OCI-LY7 (cell line): ENCODE data around the gene ABCA4. TPM values are rescaled to one million over a fixed set of nuclear protein-coding genes. Genes with fewer than 3 reads are reported as not detected.

Experiments used
- BruUV-seq: library from RNA; stranded (reverse); fragments of 400-500 nt; replicated peaks from 2 replicates; lab custom pipeline; 2021; lab: Mats Ljungman, UMichigan
- CTCF ChIA-PET: fragments of 300-600 bp; sonication (Branson Sonifier 250); formaldehyde crosslinking; loops from one replicate; lab custom pipeline; 2022; ENCODE audit warnings: antibody characterized with exemption; ENCODE audit not compliant: unreplicated experiment; lab: Charles Lee
- POLR2A ChIA-PET: fragments of 300-600 bp; sonication (Branson Sonifier 250); formaldehyde crosslinking; loops from one replicate; lab custom pipeline; 2022; ENCODE audit warnings: antibody characterized with exemption; lab: Charles Lee
- DNase-seq: peaks from one replicate; pipeline ENCODE4 v3.0.0-alpha.2; 2015; ENCODE audit warnings: low spot score
- H2AFZ ChIP-seq: fragments of 200-600 bp; sonication (generic), shearing (Covaris generic); 2 replicates; pipeline ENCODE4 v1.6.1; 2014; ENCODE audit warnings: mild to moderate bottlenecking, antibody characterized with exemption, low read length, moderate library complexity
- H3K27ac ChIP-seq: fragments of 200-600 bp; sonication (generic); 2 replicates; pipeline ENCODE4 v1.5.1; 2014; ENCODE audit warnings: mixed run types, low read depth, mild to moderate bottlenecking, moderate library complexity, low read length, inconsistent platforms; ENCODE audit not compliant: poor library complexity, severe bottlenecking
- H3K36me3 ChIP-seq: fragments of 200-600 bp; sonication (generic); 2 replicates; pipeline ENCODE4 v1.6.1; 2014; ENCODE audit warnings: mild to moderate bottlenecking, antibody characterized with exemption, low read length, moderate library complexity, mixed read lengths; ENCODE audit not compliant: insufficient read depth
- H3K4me1 ChIP-seq: fragments of 200-600 bp; sonication (generic); 2 replicates; pipeline ENCODE4 v1.5.1; 2014; ENCODE audit warnings: mild to moderate bottlenecking, low read length; ENCODE audit not compliant: insufficient read depth, poor library complexity, severe bottlenecking
- H3K4me2 ChIP-seq: fragments of 200-600 bp; sonication (generic); 2 replicates; pipeline ENCODE4 v1.6.1; 2014; ENCODE audit warnings: mild to moderate bottlenecking, low read length
- H3K4me3 ChIP-seq: fragments of 200-600 bp; sonication (generic); 2 replicates; pipeline ENCODE4 v1.5.1; 2014; ENCODE audit warnings: mild to moderate bottlenecking, low read depth, low read length; ENCODE audit not compliant: poor library complexity, severe bottlenecking
- H3K79me2 ChIP-seq: fragments of 200-600 bp; sonication (generic); 2 replicates; pipeline ENCODE4 v1.6.1; 2016; ENCODE audit warnings: low read depth, mild to moderate bottlenecking, low read length, moderate library complexity, mixed read lengths; ENCODE audit not compliant: insufficient read depth
- H3K9me2 ChIP-seq: fragments of 200-600 bp; sonication (generic); 2 replicates; pipeline ENCODE4 v1.6.1; 2016; ENCODE audit warnings: mild to moderate bottlenecking, low read length, mixed read lengths; ENCODE audit not compliant: insufficient read depth
- H3K9me3 ChIP-seq: fragments of 200-600 bp; sonication (generic); 2 replicates; pipeline ENCODE4 v1.6.1; 2014; ENCODE audit warnings: mild to moderate bottlenecking, mixed run types, low read length, mixed read lengths
- H4K20me1 ChIP-seq: fragments of 200-600 bp; sonication (generic); 2 replicates; pipeline ENCODE4 v1.6.1; 2014; ENCODE audit warnings: mild to moderate bottlenecking, antibody characterized with exemption, low read length, moderate library complexity, mixed read lengths; ENCODE audit not compliant: insufficient read depth
- CTCF ChIP-seq: fragments of 200-600 bp; sonication (generic); conservative IDR thresholded peaks from 2 replicates; pipeline ENCODE4 v1.5.1; 2014; ENCODE audit warnings: mild to moderate bottlenecking, antibody characterized with exemption, low read length, moderate library complexity, mixed read lengths
- EZH2phosphoT487 ChIP-seq: fragments of 200-600 bp; sonication (generic); IDR thresholded peaks from 2 replicates; pipeline ENCODE4 v1.6.1; 2018; ENCODE audit warnings: low read depth, borderline replicate concordance, mild to moderate bottlenecking, mixed run types, antibody characterized with exemption, low read length, moderate library complexity, mixed read lengths
- intact Hi-C: fragments of 100-400 bp; cut with micrococcal nuclease; formaldehyde crosslinking; loops from one replicate; pipeline ENCODE4 v1.10.0; 2022; ENCODE audit not compliant: unreplicated experiment
- total RNA-seq, 2 experiments: library from RNA; depleted of rRNA in 1 of 2; stranded (reverse); fragments of >200 nt in 1 of 2; shearing (Covaris generic) in 1 of 2; gene quantifications; 2 replicates each; pipeline ENCODE4 v1.2.3, GENCODE V29; 2014 to 2022

The ABCA4 gene
- total RNA-seq, 2 experiments from 2014 or later, result not detected

- DNase-seq, result no peak
- no TSS peak for BruUV-seq
- Histone ChIP-seq H3K9me3 (no peaks in the 10 kb centered on the region), H3K4me1 (peaks cover 12% of the 10 kb centered on the region), H4K20me1 (no peaks in the 10 kb centered on the region), H3K27ac (no peak overlapping the region), H2AFZ (no peak overlapping the region), H3K4me2 (no peak overlapping the region), H3K4me3 (no peak overlapping the region), H3K36me3 (no peaks in the 10 kb centered on the region), H3K9me2 (no peaks in the 10 kb centered on the region), H3K79me2 (no peaks in the 10 kb centered on the region)
- ChIA-PET POLR2A (no interaction called here), CTCF (interaction anchor here (0.6 kb wide), 1 partner anchor 199 kb away, joined by 3 read pairs; no protein-coding TSS in a partner anchor)
- TF ChIP-seq CTCF (no peak), EZH2phosphoT487 (no peak)
- intact Hi-C loops, result no loop called here
These were observed 5.6 kb downstream of the ABCA4 start for GRCh38 chr1:94115254-94115899.

GRCh38 chr1:94113589-94114226, 7.2 kb downstream of the ABCA4 start:
- no peak overlapping the region for H3K27ac ChIP-seq
- no peaks in the 10 kb centered on the region for H3K9me2 ChIP-seq
- no peaks in the 10 kb centered on the region for H3K9me3 ChIP-seq
- no peak overlapping the region for H3K4me3 ChIP-seq
- H3K36me3 ChIP-seq, result no peaks in the 10 kb centered on the region
- DNase-seq, result no peak
- intact Hi-C loops, result no loop called here
- no TSS peak for BruUV-seq
- no peak overlapping the region for H2AFZ ChIP-seq
- no peaks in the 10 kb centered on the region for H4K20me1 ChIP-seq
- H3K4me2 ChIP-seq, result no peak overlapping the region
- no peaks in the 10 kb centered on the region for H3K79me2 ChIP-seq
- TF ChIP-seq EZH2phosphoT487 (no peak), CTCF (no peak)
- H3K4me1 ChIP-seq, result peaks cover 12% of the 10 kb centered on the region
- CTCF ChIA-PET, result no interaction called here
- POLR2A ChIA-PET, result no interaction called here

- Histone ChIP-seq H4K20me1 (no peaks in the 10 kb centered on the region), H3K4me2 (peak overlapping the region; percentile 28; the same call in 1 of the 2 replicates), H3K9me2 (no peaks in the 10 kb centered on the region), H3K9me3 (no peaks in the 10 kb centered on the region), H3K4me3 (no peak overlapping the region), H3K79me2 (no peaks in the 10 kb centered on the region), H3K4me1 (peaks cover 12% of the 10 kb centered on the region), H2AFZ (no peak overlapping the region), H3K27ac (no peak overlapping the region), H3K36me3 (no peaks in the 10 kb centered on the region)
- CTCF ChIA-PET, result no interaction called here
- DNase-seq, result peak; percentile 39
- BruUV-seq, result no TSS peak
- POLR2A ChIA-PET, result no interaction called here
- intact Hi-C loops, result no loop called here
- TF ChIP-seq CTCF, result no peak
- no peak for TF ChIP-seq EZH2phosphoT487
These were observed 9.1 kb downstream of the ABCA4 start for GRCh38 chr1:94111879-94112278.
